WTC11 (cell line): ENCODE data around the gene GARRE1. TPM values are rescaled to one million over a fixed set of nuclear protein-coding genes. Genes with fewer than 3 reads are reported as not detected.
A peak's percentile ranks its signal among the peaks of the same experiment; 100 is the strongest.

Experiments used
- ATAC-seq: fragments of 200-7000 bp; cut with Tn5 transposase; 2 replicates; pipeline ENCODE4 v1.10.0; 2021; ENCODE audit warnings: mild to moderate bottlenecking, moderate library complexity
- Bru-seq: library from RNA; stranded (reverse); fragments of 400-500 nt; gene quantifications from one replicate; lab custom pipeline; 2021; lab: Mats Ljungman, UMichigan
- CTCF ChIA-PET: fragments of 300-600 bp; sonication (Branson Sonifier 250); formaldehyde crosslinking; loops from one replicate; lab custom pipeline; 2021; ENCODE audit warnings: antibody characterized with exemption; lab: Charles Lee
- POLR2A ChIA-PET: fragments of 350-600 bp; sonication (Branson Sonifier 250); formaldehyde crosslinking; loops from one replicate; lab custom pipeline; 2021; ENCODE audit warnings: antibody characterized with exemption; lab: Charles Lee
- DNase-seq: peaks from one replicate; pipeline ENCODE4 v3.0.0; 2021; ENCODE audit warnings: low spot score
- H3K27ac Mint-ChIP-seq: 2 replicates; pipeline ENCODE4 v1.8.0; 2021; ENCODE audit warnings: mixed read lengths
- H3K27me3 Mint-ChIP-seq: 2 replicates; pipeline ENCODE4 v1.8.0; 2021; ENCODE audit warnings: low read depth, mild to moderate bottlenecking, moderate library complexity, mixed read lengths
- H3K36me3 Mint-ChIP-seq: 2 replicates; pipeline ENCODE4 v1.8.0; 2021; ENCODE audit warnings: mixed read lengths
- H3K4me1 Mint-ChIP-seq: 2 replicates; pipeline ENCODE4 v1.8.0; 2022; ENCODE audit warnings: mixed read lengths
- H3K4me3 Mint-ChIP-seq: 2 replicates; pipeline ENCODE4 v1.8.0; 2021; ENCODE audit warnings: mild to moderate bottlenecking, moderate library complexity, mixed read lengths
- H3K9me3 Mint-ChIP-seq: 2 replicates; pipeline ENCODE4 v1.8.0; 2021; ENCODE audit warnings: mixed read lengths
- CBFB ChIP-seq: sonication (generic); formaldehyde crosslinking; IDR thresholded peaks from 2 replicates; pipeline ENCODE4 v1.8.1; 2022; ENCODE audit warnings: mild to moderate bottlenecking, low read depth, missing genetic modification reagents
- CREB1 ChIP-seq: sonication (generic); formaldehyde crosslinking; IDR thresholded peaks from 2 replicates; pipeline ENCODE4 v1.8.0; 2023; ENCODE audit warnings: mild to moderate bottlenecking, missing genetic modification reagents
- ELF4 ChIP-seq: sonication (generic); formaldehyde crosslinking; IDR thresholded peaks from 2 replicates; pipeline ENCODE4 v1.8.1; 2022; ENCODE audit warnings: low read depth, mild to moderate bottlenecking, moderate library complexity, missing genetic modification reagents
- EMX1 ChIP-seq: fragments of 250-450 bp; sonication (Bioruptor Pico); IDR thresholded peaks from 2 replicates; pipeline ENCODE4 v1.8.0; 2021; ENCODE audit warnings: mild to moderate bottlenecking
- GABPB1 ChIP-seq: sonication (generic); formaldehyde crosslinking; IDR thresholded peaks from 2 replicates; pipeline ENCODE4 v1.8.1; 2023; ENCODE audit warnings: mild to moderate bottlenecking, missing genetic modification reagents
- MYBL2 ChIP-seq: sonication (generic); formaldehyde crosslinking; IDR thresholded peaks from 2 replicates; pipeline ENCODE4 v1.8.1; 2023; ENCODE audit warnings: mild to moderate bottlenecking, moderate library complexity, missing genetic modification reagents
- NR2C2 ChIP-seq: sonication (generic); formaldehyde crosslinking; IDR thresholded peaks from 2 replicates; pipeline ENCODE4 v1.8.0; 2022; ENCODE audit warnings: mild to moderate bottlenecking, missing genetic modification reagents
- RELA ChIP-seq: sonication (generic); formaldehyde crosslinking; IDR thresholded peaks from 2 replicates; pipeline ENCODE4 v1.8.1; 2022; ENCODE audit warnings: missing genetic modification reagents, mild to moderate bottlenecking, borderline replicate concordance
- RORB ChIP-seq: fragments of 250-450 bp; sonication (Bioruptor Pico); IDR thresholded peaks from 2 replicates; pipeline ENCODE4 v1.9.0; 2021; ENCODE audit warnings: mild to moderate bottlenecking
- SMAD3 ChIP-seq: sonication (generic); formaldehyde crosslinking; IDR thresholded peaks from 2 replicates; pipeline ENCODE4 v1.8.0; 2022; ENCODE audit warnings: missing genetic modification reagents, mild to moderate bottlenecking, borderline replicate concordance
- SP1 ChIP-seq: sonication (generic); formaldehyde crosslinking; conservative IDR thresholded peaks from 2 replicates; pipeline ENCODE4 v1.8.1; 2022; ENCODE audit warnings: missing genetic modification reagents
- ZBTB21 ChIP-seq: sonication (generic); formaldehyde crosslinking; IDR thresholded peaks from 2 replicates; pipeline ENCODE4 v1.8.1; 2023; ENCODE audit warnings: mild to moderate bottlenecking, missing genetic modification reagents, borderline replicate concordance
- ZNF232 ChIP-seq: sonication (generic); formaldehyde crosslinking; IDR thresholded peaks from 2 replicates; pipeline ENCODE4 v1.8.0; 2022; ENCODE audit warnings: mild to moderate bottlenecking, missing genetic modification reagents
- ZNF263 ChIP-seq: sonication (generic); formaldehyde crosslinking; IDR thresholded peaks from 2 replicates; pipeline ENCODE4 v1.8.1; 2022; ENCODE audit warnings: low read depth, mild to moderate bottlenecking, moderate library complexity, missing genetic modification reagents
- long read RNA-seq, 3 experiments: library from RNA in 1 of 3; library from capped mRNA in 1 of 3; library from polyadenylated mRNA in 1 of 3; unstranded in 2 of 3; stranded (forward) in 1 of 3; transcript quantifications; one replicate each; pipeline ENCODE4 v2.0.0, GENCODE V29; 2021
- total RNA-seq: library from RNA; stranded (reverse); gene quantifications from 3 replicates; pipeline ENCODE4 v1.2.3, GENCODE V29; 2021
- TF ChIP-seq, protein P1 (sequence below): sonication (generic); formaldehyde crosslinking; IDR thresholded peaks from 2 replicates; pipeline ENCODE4 v1.8.1; 2023; ENCODE audit warnings: mild to moderate bottlenecking, moderate library complexity, missing genetic modification reagents
- TF ChIP-seq, protein P2 (sequence below): sonication (generic); formaldehyde crosslinking; IDR thresholded peaks from 2 replicates; pipeline ENCODE4 v1.8.0; 2023; ENCODE audit warnings: missing genetic modification reagents, mild to moderate bottlenecking, borderline replicate concordance
- TF ChIP-seq, protein P3 (sequence below): sonication (generic); formaldehyde crosslinking; IDR thresholded peaks from 2 replicates; pipeline ENCODE4 v1.8.1; 2023; ENCODE audit warnings: mild to moderate bottlenecking, missing genetic modification reagents, moderate library complexity
- TF ChIP-seq, protein P4 (sequence below): fragments of 250-450 bp; sonication (Bioruptor Pico); IDR thresholded peaks from 2 replicates; pipeline ENCODE4 v2.1.2; 2022; ENCODE audit warnings: mild to moderate bottlenecking, moderate library complexity
- TF ChIP-seq, protein P5 (sequence below): fragments of 250-450 bp; sonication (Bioruptor Pico); IDR thresholded peaks from 2 replicates; pipeline ENCODE4 v1.9.0; 2021; ENCODE audit warnings: mild to moderate bottlenecking
- TF ChIP-seq, protein P6 (sequence below): sonication (generic); formaldehyde crosslinking; IDR thresholded peaks from 2 replicates; pipeline ENCODE4 v1.8.1; 2022; ENCODE audit warnings: mild to moderate bottlenecking, moderate library complexity, missing genetic modification reagents

GARRE1 gene, protein sequence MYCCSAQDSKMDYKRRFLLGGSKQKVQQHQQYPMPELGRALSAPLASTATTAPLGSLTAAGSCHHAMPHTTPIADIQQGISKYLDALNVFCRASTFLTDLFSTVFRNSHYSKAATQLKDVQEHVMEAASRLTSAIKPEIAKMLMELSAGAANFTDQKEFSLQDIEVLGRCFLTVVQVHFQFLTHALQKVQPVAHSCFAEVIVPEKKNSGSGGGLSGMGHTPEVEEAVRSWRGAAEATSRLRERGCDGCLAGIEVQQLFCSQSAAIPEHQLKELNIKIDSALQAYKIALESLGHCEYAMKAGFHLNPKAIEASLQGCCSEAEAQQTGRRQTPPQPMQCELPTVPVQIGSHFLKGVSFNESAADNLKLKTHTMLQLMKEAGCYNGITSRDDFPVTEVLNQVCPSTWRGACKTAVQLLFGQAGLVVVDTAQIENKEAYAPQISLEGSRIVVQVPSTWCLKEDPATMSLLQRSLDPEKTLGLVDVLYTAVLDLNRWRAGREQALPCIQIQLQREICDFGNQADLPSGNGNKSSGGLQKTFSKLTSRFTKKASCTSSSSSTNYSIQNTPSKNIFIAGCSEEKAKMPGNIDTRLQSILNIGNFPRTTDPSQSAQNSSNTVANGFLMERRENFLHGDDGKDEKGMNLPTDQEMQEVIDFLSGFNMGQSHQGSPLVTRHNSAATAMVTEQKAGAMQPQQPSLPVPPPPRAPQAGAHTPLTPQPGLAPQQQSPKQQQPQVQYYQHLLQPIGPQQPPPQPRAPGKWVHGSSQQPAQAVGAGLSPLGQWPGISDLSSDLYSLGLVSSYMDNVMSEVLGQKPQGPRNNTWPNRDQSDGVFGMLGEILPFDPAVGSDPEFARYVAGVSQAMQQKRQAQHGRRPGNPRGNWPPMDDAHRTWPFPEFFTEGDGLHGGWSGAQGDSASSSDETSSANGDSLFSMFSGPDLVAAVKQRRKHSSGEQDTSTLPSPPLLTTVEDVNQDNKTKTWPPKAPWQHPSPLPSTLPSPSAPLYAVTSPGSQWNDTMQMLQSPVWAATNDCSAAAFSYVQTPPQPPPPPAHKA (N-terminal part only)
- 16.7 to 20.8 TPM (median 19.8 TPM) in 3 replicates for total RNA-seq
- Bru-seq, nascent RNA = percentile 62 among the genes with signal in this experiment
- long read RNA-seq, experiment 1, full-length matches to known transcripts = 35 of 71 reads
- long read RNA-seq, experiment 1, partial matches to known transcripts = 20 of 71 reads
- long read RNA-seq, experiment 1, other reads (novel, unspliced or antisense) = 16 of 71 reads
- long read RNA-seq, experiment 2, partial matches to known transcripts = 6 of 19 reads
- long read RNA-seq, experiment 2, other reads (novel, unspliced or antisense) = 12 of 19 reads
- long read RNA-seq, experiment 3, partial matches to known transcripts = 1 of 1 reads
- long read RNA-seq, experiment 3, other reads (novel, unspliced or antisense) = 0 of 1 reads

DNA sequence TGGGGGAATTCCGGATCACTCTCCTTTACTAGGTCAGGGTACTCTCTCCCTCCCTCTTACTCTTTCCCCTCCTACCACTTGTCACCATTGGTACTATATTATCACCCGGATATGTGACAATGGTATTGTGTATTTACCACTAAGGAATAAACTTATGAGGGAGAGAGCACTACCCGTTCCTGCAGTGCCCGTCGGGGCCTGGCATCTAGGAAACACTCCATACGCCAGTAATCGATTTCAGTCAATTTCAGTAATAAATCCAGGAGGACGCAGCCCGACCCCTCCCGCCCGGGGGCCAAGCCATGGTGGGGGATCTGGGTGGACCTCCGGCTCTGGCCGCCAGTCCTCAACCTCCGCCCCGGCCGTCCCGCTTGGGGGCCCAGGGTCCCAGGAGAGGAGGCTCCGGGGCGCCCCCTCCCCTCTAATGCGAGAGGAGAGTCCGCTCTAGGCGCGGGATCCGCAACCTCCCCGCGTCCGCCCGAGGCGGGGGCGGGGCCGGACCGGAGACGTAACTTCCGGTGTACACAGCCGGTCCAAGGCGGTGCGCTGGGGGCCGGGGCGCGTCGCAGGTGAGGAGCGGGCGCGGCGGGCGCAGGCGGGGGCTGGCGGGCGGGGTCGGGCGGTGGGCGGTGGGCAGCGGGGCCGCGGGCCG lies at the start of gene GARRE1:
GARRE1 (plus strand) TSS at position 509 of the 652 bp plus-strand sequence. CDS start 45,920 bp downstream, outside the sequence.
- peak within 1 kb of the TSS; percentile 99 for H3K27ac Mint-ChIP-seq
- H3K4me1 Mint-ChIP-seq = peaks cover 15% of the 10 kb centered on the region
- peak within 1 kb of the TSS; percentile 97 for H3K4me3 Mint-ChIP-seq
- ATAC-seq = peak; percentile 89
- CTCF ChIA-PET = interaction anchor here (0.9 to 1.0 kb wide), 2 partner anchors 13 to 19 kb away, joined by 3 to 4 read pairs; no protein-coding TSS in a partner anchor
- H3K27me3 Mint-ChIP-seq = no peaks in the 10 kb centered on the region; the same call in 1 of the 2 replicates
- POLR2A ChIA-PET = interaction anchor here (0.7 kb wide), 1 partner anchor 69 kb away, joined by 4 read pairs; no protein-coding TSS in a partner anchor
- DNase-seq = peak; percentile 95
- no peaks in the 10 kb centered on the region for H3K36me3 Mint-ChIP-seq
- H3K9me3 Mint-ChIP-seq = no peaks in the 10 kb centered on the region
- TF ChIP-seq ZBTB21 (CRISPR knock-in tag) (no peak), GABPB1 (CRISPR knock-in tag) (peak; percentile 59; the same call in 1 of the 2 replicates), EMX1 (CRISPR knock-in tag) (no peak), RORB (CRISPR knock-in tag) (no peak), SP1 (CRISPR knock-in tag) (peak; percentile 86), CREB1 (CRISPR knock-in tag) (no peak), SMAD3 (CRISPR knock-in tag) (no peak), ZNF263 (CRISPR knock-in tag) (no peak), RELA (no peak), ZNF232 (CRISPR knock-in tag) (0 out of 2 replicates have a peak, but pooled peaks have one; percentile 28), MYBL2 (CRISPR knock-in tag) (0 out of 2 replicates have a peak, but pooled peaks have one; percentile 49), CBFB (CRISPR knock-in tag) (0 out of 2 replicates have a peak, but pooled peaks have one; percentile 61), ELF4 (CRISPR knock-in tag) (no peak), NR2C2 (CRISPR knock-in tag) (no peak)
- TF ChIP-seq, protein P1, sequence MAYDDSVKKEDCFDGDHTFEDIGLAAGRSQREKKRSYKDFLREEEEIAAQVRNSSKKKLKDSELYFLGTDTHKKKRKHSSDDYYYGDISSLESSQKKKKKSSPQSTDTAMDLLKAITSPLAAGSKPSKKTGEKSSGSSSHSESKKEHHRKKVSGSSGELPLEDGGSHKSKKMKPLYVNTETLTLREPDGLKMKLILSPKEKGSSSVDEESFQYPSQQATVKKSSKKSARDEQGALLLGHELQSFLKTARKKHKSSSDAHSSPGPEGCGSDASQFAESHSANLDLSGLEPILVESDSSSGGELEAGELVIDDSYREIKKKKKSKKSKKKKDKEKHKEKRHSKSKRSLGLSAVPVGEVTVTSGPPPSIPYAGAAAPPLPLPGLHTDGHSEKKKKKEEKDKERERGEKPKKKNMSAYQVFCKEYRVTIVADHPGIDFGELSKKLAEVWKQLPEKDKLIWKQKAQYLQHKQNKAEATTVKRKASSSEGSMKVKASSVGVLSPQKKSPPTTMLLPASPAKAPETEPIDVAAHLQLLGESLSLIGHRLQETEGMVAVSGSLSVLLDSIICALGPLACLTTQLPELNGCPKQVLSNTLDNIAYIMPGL = 0 out of 2 replicates have a peak, but pooled peaks have one; percentile 43
- TF ChIP-seq, protein P2, sequence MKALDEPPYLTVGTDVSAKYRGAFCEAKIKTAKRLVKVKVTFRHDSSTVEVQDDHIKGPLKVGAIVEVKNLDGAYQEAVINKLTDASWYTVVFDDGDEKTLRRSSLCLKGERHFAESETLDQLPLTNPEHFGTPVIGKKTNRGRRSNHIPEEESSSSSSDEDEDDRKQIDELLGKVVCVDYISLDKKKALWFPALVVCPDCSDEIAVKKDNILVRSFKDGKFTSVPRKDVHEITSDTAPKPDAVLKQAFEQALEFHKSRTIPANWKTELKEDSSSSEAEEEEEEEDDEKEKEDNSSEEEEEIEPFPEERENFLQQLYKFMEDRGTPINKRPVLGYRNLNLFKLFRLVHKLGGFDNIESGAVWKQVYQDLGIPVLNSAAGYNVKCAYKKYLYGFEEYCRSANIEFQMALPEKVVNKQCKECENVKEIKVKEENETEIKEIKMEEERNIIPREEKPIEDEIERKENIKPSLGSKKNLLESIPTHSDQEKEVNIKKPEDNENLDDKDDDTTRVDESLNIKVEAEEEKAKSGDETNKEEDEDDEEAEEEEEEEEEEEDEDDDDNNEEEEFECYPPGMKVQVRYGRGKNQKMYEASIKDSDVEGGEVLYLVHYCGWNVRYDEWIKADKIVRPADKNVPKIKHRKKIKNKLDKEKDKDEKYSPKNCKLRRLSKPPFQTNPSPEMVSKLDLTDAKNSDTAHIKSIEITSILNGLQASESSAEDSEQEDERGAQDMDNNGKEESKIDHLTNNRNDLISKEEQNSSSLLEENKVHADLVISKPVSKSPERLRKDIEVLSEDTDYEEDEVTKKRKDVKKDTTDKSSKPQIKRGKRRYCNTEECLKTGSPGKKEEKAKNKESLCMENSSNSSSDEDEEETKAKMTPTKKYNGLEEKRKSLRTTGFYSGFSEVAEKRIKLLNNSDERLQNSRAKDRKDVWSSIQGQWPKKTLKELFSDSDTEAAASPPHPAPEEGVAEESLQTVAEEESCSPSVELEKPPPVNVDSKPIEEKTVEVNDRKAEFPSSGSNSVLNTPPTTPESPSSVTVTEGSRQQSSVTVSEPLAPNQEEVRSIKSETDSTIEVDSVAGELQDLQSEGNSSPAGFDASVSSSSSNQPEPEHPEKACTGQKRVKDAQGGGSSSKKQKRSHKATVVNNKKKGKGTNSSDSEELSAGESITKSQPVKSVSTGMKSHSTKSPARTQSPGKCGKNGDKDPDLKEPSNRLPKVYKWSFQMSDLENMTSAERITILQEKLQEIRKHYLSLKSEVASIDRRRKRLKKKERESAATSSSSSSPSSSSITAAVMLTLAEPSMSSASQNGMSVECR (CRISPR knock-in tag) = no peak; the same call in 1 of the 2 replicates
- TF ChIP-seq, protein P3, sequence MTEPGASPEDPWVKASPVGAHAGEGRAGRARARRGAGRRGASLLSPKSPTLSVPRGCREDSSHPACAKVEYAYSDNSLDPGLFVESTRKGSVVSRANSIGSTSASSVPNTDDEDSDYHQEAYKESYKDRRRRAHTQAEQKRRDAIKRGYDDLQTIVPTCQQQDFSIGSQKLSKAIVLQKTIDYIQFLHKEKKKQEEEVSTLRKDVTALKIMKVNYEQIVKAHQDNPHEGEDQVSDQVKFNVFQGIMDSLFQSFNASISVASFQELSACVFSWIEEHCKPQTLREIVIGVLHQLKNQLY (CRISPR knock-in tag) = no peak
- TF ChIP-seq, protein P4, sequence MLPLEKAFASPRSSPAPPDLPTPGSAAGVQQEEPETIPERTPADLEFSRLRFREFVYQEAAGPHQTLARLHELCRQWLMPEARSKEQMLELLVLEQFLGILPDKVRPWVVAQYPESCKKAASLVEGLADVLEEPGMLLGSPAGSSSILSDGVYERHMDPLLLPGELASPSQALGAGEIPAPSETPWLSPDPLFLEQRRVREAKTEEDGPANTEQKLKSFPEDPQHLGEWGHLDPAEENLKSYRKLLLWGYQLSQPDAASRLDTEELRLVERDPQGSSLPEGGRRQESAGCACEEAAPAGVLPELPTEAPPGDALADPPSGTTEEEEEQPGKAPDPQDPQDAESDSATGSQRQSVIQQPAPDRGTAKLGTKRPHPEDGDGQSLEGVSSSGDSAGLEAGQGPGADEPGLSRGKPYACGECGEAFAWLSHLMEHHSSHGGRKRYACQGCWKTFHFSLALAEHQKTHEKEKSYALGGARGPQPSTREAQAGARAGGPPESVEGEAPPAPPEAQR (CRISPR knock-in tag) = no peak
- TF ChIP-seq, protein P5, sequence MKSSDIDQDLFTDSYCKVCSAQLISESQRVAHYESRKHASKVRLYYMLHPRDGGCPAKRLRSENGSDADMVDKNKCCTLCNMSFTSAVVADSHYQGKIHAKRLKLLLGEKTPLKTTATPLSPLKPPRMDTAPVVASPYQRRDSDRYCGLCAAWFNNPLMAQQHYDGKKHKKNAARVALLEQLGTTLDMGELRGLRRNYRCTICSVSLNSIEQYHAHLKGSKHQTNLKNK (CRISPR knock-in tag) = no peak
- TF ChIP-seq, protein P6, sequence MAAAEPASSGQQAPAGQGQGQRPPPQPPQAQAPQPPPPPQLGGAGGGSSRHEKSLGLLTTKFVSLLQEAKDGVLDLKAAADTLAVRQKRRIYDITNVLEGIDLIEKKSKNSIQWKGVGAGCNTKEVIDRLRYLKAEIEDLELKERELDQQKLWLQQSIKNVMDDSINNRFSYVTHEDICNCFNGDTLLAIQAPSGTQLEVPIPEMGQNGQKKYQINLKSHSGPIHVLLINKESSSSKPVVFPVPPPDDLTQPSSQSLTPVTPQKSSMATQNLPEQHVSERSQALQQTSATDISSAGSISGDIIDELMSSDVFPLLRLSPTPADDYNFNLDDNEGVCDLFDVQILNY = 0 out of 2 replicates have a peak, but pooled peaks have one; percentile 48
